HepG2 (cell line): ENCODE data around the gene THRB. TPM values are rescaled to one million over a fixed set of nuclear protein-coding genes. Genes with fewer than 3 reads are reported as not detected.

ENCODE experiments used
- ATAC-seq: fragments of 200-7000 bp; cut with Tn5 transposase; 3 replicates; pipeline ENCODE4 v1.9.1; 2020; ENCODE audit warnings: mild to moderate bottlenecking, moderate library complexity
- BruUV-seq: library from RNA; stranded (reverse); fragments of 400-500 nt; replicated peaks from 2 replicates; lab custom pipeline; 2021; lab: Mats Ljungman, UMichigan
- CTCF ChIA-PET: fragments of 300-600 bp; formaldehyde crosslinking; extraction: SDS; loops from one replicate; lab custom pipeline; 2021; ENCODE audit warnings: low total read pairs, inconsistent platforms, low intra/inter-chr PET ratio; lab: Yijun Ruan, JAX
- POLR2A ChIA-PET: fragments of 350-600 bp; sonication (Branson Sonifier 250); formaldehyde crosslinking; loops from one replicate; lab custom pipeline; 2020; ENCODE audit warnings: antibody characterized with exemption, inconsistent platforms; lab: Yijun Ruan, JAX
- DNase-seq: peaks from one replicate; pipeline ENCODE4 v3.0.0-alpha.2; 2015; ENCODE audit warnings: low spot score
- FAIRE-seq: peaks from 3 replicates; lab custom pipeline; 2011; peaks lifted over from hg19 to GRCh38; lab: Jason Lieb, UNC
- H2AFZ ChIP-seq: one replicate; pipeline ENCODE4 v1.6.1; 2011; ENCODE audit warnings: low read length, inconsistent platforms
- H3K27ac ChIP-seq: fragments of 300-600 bp; 3 replicates; pipeline ENCODE4 v1.8.0; 2011; ENCODE audit warnings: mixed run types, mild to moderate bottlenecking, mixed read lengths, low read length, inconsistent platforms; ENCODE audit not compliant: insufficient read depth; ENCODE audit errors: extremely low read length
- H3K27me3 ChIP-seq, 2 experiments: fragments of 200-600 bp in 1 of 2; 2 replicates in 1 of 2; 3 replicates in 1 of 2; pipeline versions ENCODE4 v1.6.0 to v1.8.0; 2011; ENCODE audit warnings: low read length in 2 of 2, mild to moderate bottlenecking in 2 of 2, moderate library complexity in 2 of 2, inconsistent platforms in 1 of 2; ENCODE audit not compliant: insufficient read depth in 2 of 2, control insufficient read depth in 1 of 2
- H3K36me3 ChIP-seq, 2 experiments: fragments of 200-600 bp in 1 of 2; replicated peaks in 1 of 2; 2 replicates in 1 of 2; 3 replicates in 1 of 2; pipeline versions ENCODE4 v1.5.1 to v1.8.0; 2011; ENCODE audit warnings: low read length in 2 of 2, inconsistent platforms in 1 of 2; ENCODE audit not compliant: insufficient read depth in 2 of 2, control insufficient read depth in 1 of 2
- H3K4me1 ChIP-seq: 2 replicates; pipeline ENCODE4 v1.5.1; 2012; ENCODE audit warnings: low read length, inconsistent platforms; ENCODE audit not compliant: insufficient read depth
- H3K4me2 ChIP-seq: 2 replicates; pipeline ENCODE4 v1.6.0; 2011; ENCODE audit warnings: low read depth, low read length, inconsistent platforms
- H3K4me3 ChIP-seq, 3 experiments: fragments of 200-600 bp in 1 of 3; sonication (generic), shearing (Covaris generic) in 1 of 3; replicated peaks in 1 of 3; 2 replicates each; pipeline ENCODE4 v1.5.1; 2011 to 2016; ENCODE audit warnings: low read length in 3 of 3, inconsistent platforms in 2 of 3, low read depth in 2 of 3, mild to moderate bottlenecking in 2 of 3, control low read depth in 1 of 3, mixed read lengths in 1 of 3; ENCODE audit not compliant: insufficient read depth in 1 of 3
- H3K79me2 ChIP-seq: one replicate; pipeline ENCODE4 v1.6.1; 2011; ENCODE audit warnings: low read length, inconsistent platforms; ENCODE audit not compliant: insufficient read depth
- H3K9ac ChIP-seq: 2 replicates; pipeline ENCODE4 v1.6.0; 2011; ENCODE audit warnings: mild to moderate bottlenecking, low read depth, low read length, inconsistent platforms; ENCODE audit not compliant: insufficient read depth
- H3K9me3 ChIP-seq: 2 replicates; pipeline ENCODE4 v1.5.1; 2012; ENCODE audit warnings: mild to moderate bottlenecking, low read length
- H4K20me1 ChIP-seq: 2 replicates; pipeline ENCODE4 v1.6.0; 2011; ENCODE audit warnings: inconsistent platforms, mild to moderate bottlenecking, low read length, moderate library complexity; ENCODE audit not compliant: insufficient read depth
- FOXA1 ChIP-seq, 2 experiments: fragments of 450-650 bp in 1 of 2; sonication (generic) in 1 of 2; formaldehyde crosslinking in 1 of 2; IDR thresholded peaks; 2 replicates each; pipeline versions ENCODE4 v1.4.0 to v1.6.1; 2016 to 2020; ENCODE audit warnings: missing genetic modification reagents in 1 of 2
- GABPB1 ChIP-seq: IDR thresholded peaks from 2 replicates; pipeline ENCODE4 v1.6.1; 2016; ENCODE audit warnings: mild to moderate bottlenecking, missing genetic modification reagents, moderate library complexity, missing compliant biosample characterization
- HNRNPUL1 ChIP-seq: fragments of 200-400 bp; formaldehyde crosslinking; IDR thresholded peaks from 2 replicates; pipeline ENCODE4 v1.6.1; 2017; ENCODE audit warnings: low read depth, mild to moderate bottlenecking, low read length, moderate library complexity
- KDM3A ChIP-seq: IDR thresholded peaks from 2 replicates; pipeline ENCODE4 v1.6.1; 2018; ENCODE audit warnings: low read depth, missing compliant biosample characterization
- NRL ChIP-seq: sonication (generic); formaldehyde crosslinking; IDR thresholded peaks from 2 replicates; pipeline ENCODE4 v1.5.0; 2020; ENCODE audit warnings: missing genetic modification reagents, mild to moderate bottlenecking, moderate library complexity, borderline replicate concordance
- RARG ChIP-seq: sonication (generic); formaldehyde crosslinking; IDR thresholded peaks from 2 replicates; pipeline ENCODE4 v1.4.0; 2020; ENCODE audit warnings: low read depth, mild to moderate bottlenecking, missing genetic modification reagents
- YEATS4 ChIP-seq: sonication (generic); formaldehyde crosslinking; IDR thresholded peaks from 2 replicates; pipeline ENCODE4 v1.4.0; 2020; ENCODE audit warnings: missing genetic modification reagents, borderline replicate concordance
- ZNF136 ChIP-seq: sonication (generic); formaldehyde crosslinking; IDR thresholded peaks from 2 replicates; pipeline ENCODE4 v1.8.1; 2022; ENCODE audit warnings: low read depth, mild to moderate bottlenecking, moderate library complexity, missing genetic modification reagents
- ZNF33B ChIP-seq: sonication (generic); formaldehyde crosslinking; IDR thresholded peaks from 2 replicates; pipeline ENCODE4 v1.5.1; 2020; ENCODE audit warnings: mild to moderate bottlenecking, missing genetic modification reagents
- WGBS: methylation state at CpG from one replicate; pipeline ENCODE4 v1.1.6; 2017; ENCODE audit warnings: low lambda C conversion rate; 5-methylcytosine and 5-hydroxymethylcytosine counted together
- in situ Hi-C: cut with HindIII; loops from 2 replicates; pipeline ENCODE4 v1.10.0; 2017; ENCODE audit warnings: low pct_unique_long_range_greater_than_20kb; ENCODE audit not compliant: extremely low pct_ligation_motif_present
- intact Hi-C: fragments of 100-400 bp; cut with micrococcal nuclease; formaldehyde crosslinking; loops from one replicate; pipeline ENCODE4 v1.10.0; 2022; ENCODE audit not compliant: unreplicated experiment
- polyA plus RNA-seq, 8 experiments: library from polyadenylated mRNA; depleted of rRNA in 3 of 8; stranded (reverse) in 7 of 8; unstranded in 1 of 8; fragments of >200 nt; fragmentation: Illumina TruSeq in 4 of 8; extraction: Trizol in 4 of 8; gene quantifications; 2 replicates each; pipeline versions ENCODE4 v1.2.1 to v1.2.3, GENCODE V29; 2011 to 2016; ENCODE audit warnings: low read depth in 4 of 8, missing spikeins in 1 of 8, mixed read lengths in 1 of 8; ENCODE audit not compliant: insufficient read depth in 1 of 8
- total RNA-seq, 5 experiments: library from RNA; depleted of rRNA; stranded (reverse); fragments of >200 nt; fragmentation: Illumina TruSeq; extraction: Trizol; gene quantifications; 2 replicates each; pipeline ENCODE4 v1.2.3, GENCODE V29; 2016; ENCODE audit warnings: low read depth in 1 of 5
- TF ChIP-seq, protein P1 (sequence below): sonication (generic); formaldehyde crosslinking; IDR thresholded peaks from 2 replicates; pipeline ENCODE4 v1.5.0; 2020; ENCODE audit warnings: mild to moderate bottlenecking, missing genetic modification reagents
- TF ChIP-seq, protein P2 (sequence below): sonication (generic); formaldehyde crosslinking; IDR thresholded peaks from 2 replicates; pipeline ENCODE4 v1.5.0; 2020; ENCODE audit warnings: missing genetic modification reagents, mild to moderate bottlenecking, borderline replicate concordance
- TF ChIP-seq, protein P3 (sequence below): sonication (generic); formaldehyde crosslinking; IDR thresholded peaks from 2 replicates; pipeline ENCODE4 v1.9.0; 2021; ENCODE audit warnings: missing genetic modification reagents, borderline replicate concordance
- TF ChIP-seq, protein P4 (sequence below): sonication (generic); formaldehyde crosslinking; IDR thresholded peaks from 2 replicates; pipeline ENCODE4 v1.4.0; 2020; ENCODE audit warnings: missing genetic modification reagents, borderline replicate concordance

The THRB gene
- total and polyA plus RNA-seq, 2 of the 13 experiments (the other 11 are each of a cell fraction or from before 2014, with no cell fraction given): 4.7 to 22.7 TPM

DNA sequence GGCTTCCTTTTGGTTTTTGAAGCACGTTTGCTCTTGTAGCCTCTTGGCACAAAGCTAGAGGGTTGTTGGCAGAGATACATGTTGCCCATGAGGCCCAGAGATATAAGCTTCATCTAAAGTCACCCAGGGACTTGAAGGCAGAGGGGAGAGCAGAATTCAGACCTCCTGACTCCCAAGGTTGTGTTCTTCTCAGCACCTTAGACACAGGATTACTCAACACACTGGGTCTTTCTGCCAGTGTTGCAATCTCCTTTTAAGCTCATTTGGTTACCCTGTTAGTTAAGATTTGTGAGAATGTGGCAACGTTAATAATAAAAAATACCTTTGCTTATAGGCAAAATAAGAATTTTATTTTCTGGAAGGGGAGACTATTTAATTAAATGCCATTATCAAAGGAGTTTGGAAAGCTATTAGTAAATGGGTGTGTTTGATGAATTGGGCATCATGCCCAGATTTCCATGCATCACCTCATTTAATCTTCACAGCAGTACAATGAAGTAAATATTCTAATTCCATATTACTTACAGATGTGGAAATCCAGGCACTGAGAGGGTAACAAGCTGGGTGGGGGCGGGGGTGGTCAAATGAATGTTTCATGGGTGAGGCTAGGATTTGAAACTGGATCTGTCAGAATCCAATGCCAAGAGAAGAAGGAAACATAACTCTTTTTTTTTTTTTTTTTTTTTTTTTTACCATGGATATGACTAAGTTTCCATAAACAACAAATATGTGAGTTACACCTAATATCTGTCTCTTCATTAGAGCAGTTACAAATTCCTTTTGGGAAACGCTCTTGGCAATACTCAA, 366.2 kb downstream of the THRB start:
- in situ Hi-C loops (no loop called here), intact Hi-C loops (no loop called here)
- no peak for FAIRE-seq
- Histone ChIP-seq H3K9me3 (no peaks in the 10 kb centered on the region), H3K36me3 (peaks cover 3 to 48% of the 10 kb centered on the region in 2 experiments; a peak in 4 of 5 replicates), H3K4me1 (no peaks in the 10 kb centered on the region), H3K27ac (no peak overlapping the region), H3K79me2 (no peaks in the 10 kb centered on the region), H3K9ac (no peak overlapping the region), H3K4me3 (no peak overlapping the region), H3K27me3 (no peaks in the 10 kb centered on the region), H4K20me1 (no peaks in the 10 kb centered on the region), H2AFZ (no peak overlapping the region), H3K4me2 (no peak overlapping the region)
- ChIA-PET POLR2A (no interaction called here), CTCF (no interaction called here)
- BruUV-seq: no TSS peak
- DNase-seq: no peak
- ATAC-seq: no peak
- 95% methylated on average over 4 of the region's 4 CpGs for WGBS
- TF ChIP-seq YEATS4 (CRISPR knock-in tag) (no peak), NRL (CRISPR knock-in tag) (no peak), ZNF33B (CRISPR knock-in tag) (no peak), RARG (CRISPR knock-in tag) (no peak), GABPB1 (CRISPR knock-in tag) (no peak), KDM3A (CRISPR knock-in tag) (no peak), HNRNPUL1 (no peak), FOXA1 (IDR thresholded peaks at IDR 0.05) (no peak), FOXA1 (CRISPR knock-in tag; IDR thresholded peaks at IDR 0.05) (no peak), ZNF136 (CRISPR knock-in tag) (no peak)
- TF ChIP-seq, protein P1, sequence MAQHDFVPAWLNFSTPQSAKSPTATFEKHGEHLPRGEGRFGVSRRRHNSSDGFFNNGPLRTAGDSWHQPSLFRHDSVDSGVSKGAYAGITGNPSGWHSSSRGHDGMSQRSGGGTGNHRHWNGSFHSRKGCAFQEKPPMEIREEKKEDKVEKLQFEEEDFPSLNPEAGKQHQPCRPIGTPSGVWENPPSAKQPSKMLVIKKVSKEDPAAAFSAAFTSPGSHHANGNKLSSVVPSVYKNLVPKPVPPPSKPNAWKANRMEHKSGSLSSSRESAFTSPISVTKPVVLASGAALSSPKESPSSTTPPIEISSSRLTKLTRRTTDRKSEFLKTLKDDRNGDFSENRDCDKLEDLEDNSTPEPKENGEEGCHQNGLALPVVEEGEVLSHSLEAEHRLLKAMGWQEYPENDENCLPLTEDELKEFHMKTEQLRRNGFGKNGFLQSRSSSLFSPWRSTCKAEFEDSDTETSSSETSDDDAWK: no peak
- TF ChIP-seq, protein P2, sequence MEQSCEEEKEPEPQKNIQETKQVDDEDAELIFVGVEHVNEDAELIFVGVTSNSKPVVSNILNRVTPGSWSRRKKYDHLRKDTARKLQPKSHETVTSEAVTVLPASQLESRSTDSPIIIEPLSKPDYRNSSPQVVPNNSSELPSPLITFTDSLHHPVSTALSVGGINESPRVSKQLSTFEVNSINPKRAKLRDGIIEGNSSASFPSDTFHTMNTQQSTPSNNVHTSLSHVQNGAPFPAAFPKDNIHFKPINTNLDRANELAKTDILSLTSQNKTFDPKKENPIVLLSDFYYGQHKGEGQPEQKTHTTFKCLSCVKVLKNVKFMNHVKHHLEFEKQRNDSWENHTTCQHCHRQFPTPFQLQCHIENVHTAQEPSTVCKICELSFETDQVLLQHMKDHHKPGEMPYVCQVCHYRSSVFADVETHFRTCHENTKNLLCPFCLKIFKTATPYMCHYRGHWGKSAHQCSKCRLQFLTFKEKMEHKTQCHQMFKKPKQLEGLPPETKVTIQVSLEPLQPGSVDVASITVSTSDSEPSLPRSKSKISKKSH (CRISPR knock-in tag): no peak
- TF ChIP-seq, protein P3, sequence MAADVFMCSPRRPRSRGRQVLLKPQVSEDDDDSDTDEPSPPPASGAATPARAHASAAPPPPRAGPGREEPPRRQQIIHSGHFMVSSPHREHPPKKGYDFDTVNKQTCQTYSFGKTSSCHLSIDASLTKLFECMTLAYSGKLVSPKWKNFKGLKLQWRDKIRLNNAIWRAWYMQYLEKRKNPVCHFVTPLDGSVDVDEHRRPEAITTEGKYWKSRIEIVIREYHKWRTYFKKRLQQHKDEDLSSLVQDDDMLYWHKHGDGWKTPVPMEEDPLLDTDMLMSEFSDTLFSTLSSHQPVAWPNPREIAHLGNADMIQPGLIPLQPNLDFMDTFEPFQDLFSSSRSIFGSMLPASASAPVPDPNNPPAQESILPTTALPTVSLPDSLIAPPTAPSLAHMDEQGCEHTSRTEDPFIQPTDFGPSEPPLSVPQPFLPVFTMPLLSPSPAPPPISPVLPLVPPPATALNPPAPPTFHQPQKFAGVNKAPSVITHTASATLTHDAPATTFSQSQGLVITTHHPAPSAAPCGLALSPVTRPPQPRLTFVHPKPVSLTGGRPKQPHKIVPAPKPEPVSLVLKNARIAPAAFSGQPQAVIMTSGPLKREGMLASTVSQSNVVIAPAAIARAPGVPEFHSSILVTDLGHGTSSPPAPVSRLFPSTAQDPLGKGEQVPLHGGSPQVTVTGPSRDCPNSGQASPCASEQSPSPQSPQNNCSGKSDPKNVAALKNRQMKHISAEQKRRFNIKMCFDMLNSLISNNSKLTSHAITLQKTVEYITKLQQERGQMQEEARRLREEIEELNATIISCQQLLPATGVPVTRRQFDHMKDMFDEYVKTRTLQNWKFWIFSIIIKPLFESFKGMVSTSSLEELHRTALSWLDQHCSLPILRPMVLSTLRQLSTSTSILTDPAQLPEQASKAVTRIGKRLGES (CRISPR knock-in tag): no peak
- TF ChIP-seq, protein P4, sequence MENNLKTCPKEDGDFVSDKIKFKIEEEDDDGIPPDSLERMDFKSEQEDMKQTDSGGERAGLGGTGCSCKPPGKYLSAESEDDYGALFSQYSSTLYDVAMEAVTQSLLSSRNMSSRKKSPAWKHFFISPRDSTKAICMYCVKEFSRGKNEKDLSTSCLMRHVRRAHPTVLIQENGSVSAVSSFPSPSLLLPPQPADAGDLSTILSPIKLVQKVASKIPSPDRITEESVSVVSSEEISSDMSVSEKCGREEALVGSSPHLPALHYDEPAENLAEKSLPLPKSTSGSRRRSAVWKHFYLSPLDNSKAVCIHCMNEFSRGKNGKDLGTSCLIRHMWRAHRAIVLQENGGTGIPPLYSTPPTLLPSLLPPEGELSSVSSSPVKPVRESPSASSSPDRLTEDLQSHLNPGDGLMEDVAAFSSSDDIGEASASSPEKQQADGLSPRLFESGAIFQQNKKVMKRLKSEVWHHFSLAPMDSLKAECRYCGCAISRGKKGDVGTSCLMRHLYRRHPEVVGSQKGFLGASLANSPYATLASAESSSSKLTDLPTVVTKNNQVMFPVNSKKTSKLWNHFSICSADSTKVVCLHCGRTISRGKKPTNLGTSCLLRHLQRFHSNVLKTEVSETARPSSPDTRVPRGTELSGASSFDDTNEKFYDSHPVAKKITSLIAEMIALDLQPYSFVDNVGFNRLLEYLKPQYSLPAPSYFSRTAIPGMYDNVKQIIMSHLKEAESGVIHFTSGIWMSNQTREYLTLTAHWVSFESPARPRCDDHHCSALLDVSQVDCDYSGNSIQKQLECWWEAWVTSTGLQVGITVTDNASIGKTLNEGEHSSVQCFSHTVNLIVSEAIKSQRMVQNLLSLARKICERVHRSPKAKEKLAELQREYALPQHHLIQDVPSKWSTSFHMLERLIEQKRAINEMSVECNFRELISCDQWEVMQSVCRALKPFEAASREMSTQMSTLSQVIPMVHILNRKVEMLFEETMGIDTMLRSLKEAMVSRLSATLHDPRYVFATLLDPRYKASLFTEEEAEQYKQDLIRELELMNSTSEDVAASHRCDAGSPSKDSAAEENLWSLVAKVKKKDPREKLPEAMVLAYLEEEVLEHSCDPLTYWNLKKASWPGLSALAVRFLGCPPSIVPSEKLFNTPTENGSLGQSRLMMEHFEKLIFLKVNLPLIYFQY (CRISPR knock-in tag): no peak
